GM18873 (cell line): ENCODE data around the gene PPARG.
"Not testable (repeated sequence)": the region's sequence is repeated elsewhere in the genome, so short reads cannot be mapped to it uniquely, and the experiment has no call there.

Experiments
- ATAC-seq: cut with Tn5 transposase; IDR thresholded peaks from one replicate; pipeline ENCODE4 v1.9.1; 2021; ENCODE audit warnings: mild to moderate bottlenecking, moderate library complexity, moderate number of reproducible peaks; ENCODE audit not compliant: unreplicated experiment, low FRiP score

The PPARG gene

DNA sequence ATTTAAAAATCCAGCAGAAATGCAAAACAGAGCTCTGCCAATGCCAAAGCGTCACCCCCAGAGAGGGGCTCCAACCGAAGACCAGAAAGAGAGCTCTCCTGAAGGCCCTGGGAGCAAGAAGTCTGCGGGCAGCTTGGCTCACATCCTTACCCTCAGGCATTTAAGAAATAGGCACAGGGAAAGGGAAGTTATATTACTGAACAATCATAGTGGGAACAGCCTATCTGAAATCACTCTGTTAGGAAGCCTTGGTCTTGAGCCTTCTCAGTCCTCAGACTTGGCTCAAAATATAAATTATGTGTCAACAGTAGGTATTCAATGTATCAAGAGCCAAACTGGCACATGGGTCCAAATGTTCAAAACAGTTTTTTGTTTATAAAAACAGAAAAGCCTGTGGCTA lies 10.3 kb upstream of the PPARG start:
- ATAC-seq = no peak

DNA sequence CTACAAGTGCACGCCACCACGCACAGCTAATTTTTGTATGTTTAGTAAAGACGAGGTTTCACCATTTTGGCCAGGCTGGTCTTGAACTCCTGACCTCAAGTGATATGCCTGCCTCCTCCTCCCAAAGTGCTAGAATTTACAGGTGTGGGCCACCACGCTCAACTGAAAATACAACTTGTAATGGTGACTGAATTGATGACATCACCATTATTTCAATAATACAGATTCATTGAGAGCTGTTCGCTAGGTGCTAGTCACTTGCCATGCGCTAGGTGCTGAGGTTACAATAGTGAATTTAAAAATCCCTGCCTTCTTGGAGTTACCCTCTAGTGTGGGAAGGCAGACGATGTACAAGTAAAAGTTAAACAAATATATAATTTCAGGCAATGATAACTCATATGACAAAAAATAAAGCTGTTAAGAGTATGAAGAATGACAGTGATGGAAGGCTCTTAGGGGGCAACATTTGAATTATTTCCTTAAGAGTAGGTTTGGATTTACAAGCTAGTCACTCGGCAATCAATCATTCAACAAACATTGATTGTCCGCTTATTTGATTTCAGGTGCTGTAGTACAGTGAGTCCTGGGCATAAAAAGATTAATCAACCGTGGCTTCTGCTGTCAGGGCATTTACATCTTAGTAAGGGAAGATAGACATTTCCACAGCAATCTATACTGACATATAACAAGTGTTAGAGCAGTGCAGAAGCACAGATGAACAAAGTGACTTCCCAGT lies 9.1 kb upstream of the PPARG start:
- ATAC-seq = no peak

DNA sequence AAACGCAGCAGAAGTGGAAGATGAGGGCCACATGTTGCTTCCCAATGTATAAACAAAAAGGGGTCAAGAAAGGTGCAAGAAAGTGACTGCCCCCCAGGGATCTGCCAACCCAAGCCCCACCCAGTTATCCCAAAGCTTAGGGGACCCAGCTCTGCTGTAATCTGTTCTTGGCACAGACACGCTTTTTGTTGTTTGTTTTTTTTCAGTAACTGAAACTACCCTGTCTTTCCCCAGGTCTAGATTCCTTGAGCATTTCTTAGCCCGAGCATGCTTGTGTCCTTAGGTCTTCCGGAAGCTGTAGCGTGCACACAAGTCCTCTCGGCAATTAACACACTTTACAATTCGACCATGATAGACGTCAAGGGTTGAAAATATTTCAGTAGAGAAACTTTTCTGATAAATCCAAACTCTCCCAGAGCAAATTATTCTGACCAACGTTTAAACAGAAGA lies 8.5 kb upstream of the PPARG start:
- no peak for ATAC-seq

DNA sequence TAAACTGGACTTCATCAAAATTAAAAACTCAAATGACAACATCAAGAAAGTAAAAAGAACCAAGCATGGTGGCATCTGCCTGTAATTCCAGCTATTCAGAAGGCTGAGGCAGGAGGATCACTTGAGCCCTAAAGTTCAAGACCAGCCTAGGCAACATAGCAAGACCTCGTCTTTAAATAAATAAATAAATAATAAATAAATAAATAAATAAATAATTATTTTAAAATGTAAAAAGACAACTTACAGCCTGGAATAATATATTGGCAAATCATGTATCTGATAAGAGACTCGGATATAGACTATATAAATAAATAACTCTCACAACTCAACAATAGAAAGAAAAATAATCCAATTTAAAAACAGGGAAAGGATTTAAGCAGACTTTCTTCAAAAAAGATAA lies 4.3 kb upstream of the PPARG start:
- no peak for ATAC-seq

DNA sequence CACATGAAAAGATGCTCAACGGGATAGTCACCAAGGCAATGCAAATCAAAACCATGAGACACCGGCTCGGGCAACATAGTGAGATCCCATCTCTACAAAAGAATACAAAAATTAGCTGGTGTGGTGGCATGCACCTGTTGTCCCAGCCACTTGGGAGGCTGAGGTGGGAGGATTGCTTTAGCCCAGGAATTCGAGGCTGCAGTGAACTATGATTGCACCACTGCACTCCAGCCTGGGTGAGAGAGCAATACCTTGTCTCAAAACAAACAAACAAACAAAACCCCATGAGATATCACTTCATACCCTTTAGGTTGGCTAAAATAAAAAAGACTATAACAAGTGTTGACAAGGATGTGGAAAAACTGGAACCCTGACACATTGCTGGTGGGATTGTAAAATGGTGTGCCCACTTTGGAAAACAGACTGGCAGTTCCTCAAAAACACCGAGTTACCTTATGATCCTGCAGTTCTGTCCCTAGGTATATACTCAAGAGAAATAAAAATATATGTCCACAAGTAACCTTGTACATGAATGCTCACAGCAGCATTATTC lies 3.8 kb upstream of the PPARG start:
- ATAC-seq = no peak

DNA sequence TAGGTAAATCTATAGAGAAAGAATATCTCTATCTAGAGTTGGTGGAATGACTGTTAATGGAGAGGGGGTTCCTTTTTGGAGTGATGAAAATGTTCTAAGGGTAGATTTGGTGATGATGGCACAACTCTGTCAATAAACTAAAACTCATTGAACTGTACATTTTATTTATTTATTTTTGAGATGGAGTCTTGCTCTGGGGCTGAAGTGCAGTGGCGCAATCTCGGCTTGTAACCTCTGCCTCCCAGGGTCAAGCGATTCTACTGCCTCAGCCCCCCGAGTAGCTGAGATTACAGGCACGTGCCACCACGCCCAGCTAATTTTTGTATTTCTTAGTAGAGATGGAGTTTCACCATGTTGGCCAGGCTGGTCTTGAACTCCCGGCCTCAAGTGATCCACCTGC lies 3.1 kb upstream of the PPARG start:
- ATAC-seq = not testable (repeated sequence)

DNA sequence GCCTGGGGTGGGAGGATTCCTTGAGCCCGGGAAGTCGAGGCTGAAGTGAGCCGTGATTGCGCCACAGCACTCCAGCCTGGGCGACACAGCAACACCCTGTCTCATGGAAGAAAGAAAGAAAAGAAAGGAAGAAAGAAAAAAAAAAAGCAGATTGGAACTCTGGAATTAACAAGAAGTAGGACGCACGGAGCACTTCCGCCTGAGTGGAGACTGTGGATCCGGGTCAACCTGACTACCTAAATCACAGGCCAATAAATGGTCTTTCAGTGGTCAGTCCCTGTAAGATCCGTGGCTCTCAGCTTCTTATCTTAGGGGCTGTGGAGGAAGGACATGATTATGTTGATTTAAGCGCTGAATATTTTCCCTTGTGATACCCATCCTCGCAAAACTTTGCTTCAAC lies 2.4 kb upstream of the PPARG start:
- ATAC-seq = no peak

DNA sequence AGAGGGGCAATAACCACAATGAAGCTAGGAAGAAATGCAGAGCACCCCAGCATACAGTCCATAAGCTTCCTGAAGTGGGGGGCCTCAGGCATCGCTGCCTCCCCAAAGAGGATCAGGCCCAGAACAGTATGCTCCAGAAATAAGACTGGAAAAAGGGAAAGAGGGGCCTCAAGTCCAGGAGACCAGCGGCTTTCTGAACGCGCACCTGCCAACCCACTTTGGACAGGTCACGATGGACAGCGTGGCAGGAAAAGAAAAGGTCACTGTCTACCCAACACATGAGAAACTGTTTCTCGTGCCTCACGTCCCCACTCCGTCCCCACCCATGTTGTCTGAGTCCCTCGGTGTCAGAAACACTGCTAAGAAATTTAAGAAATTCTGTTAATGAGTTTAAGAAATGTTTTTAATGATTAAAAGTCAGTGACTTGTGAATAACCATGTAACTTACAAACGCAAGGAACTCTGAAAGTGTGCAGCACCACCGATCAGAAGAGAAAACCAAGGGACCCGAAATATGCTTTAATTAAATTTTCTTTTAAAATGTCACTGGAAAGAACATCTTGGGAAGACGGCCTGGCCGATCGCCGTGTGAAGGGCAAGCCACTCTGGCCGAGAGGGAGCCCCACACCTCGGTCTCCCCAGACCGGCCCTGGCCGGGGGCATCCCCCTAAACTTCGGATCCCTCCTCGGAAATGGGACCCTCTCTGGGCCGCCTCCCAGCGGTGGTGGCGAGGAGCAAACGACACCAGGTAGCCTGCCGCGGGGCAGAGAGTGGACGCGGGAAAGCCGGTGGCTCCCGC lies 1.7 kb upstream of the PPARG start:
- no peak for ATAC-seq

DNA sequence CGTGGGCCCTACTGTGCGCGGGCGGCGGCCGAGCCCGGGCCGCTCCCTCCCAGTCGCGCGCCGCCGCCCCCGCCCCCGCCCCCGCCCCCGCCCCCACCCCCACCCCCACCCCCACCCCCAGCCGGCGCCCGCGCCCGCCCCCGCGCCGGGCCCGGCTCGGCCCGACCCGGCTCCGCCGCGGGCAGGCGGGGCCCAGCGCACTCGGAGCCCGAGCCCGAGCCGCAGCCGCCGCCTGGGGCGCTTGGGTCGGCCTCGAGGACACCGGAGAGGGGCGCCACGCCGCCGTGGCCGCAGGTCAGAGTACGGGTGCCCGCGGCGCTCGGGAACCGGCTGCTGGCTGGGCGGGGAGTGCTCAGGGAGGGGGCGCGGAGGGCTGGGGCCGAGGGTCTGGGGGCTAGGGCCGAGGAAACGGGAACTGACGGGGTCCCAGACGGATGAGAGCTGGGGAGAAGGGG lies 1.1 kb upstream of the PPARG start:
- ATAC-seq = no peak

DNA sequence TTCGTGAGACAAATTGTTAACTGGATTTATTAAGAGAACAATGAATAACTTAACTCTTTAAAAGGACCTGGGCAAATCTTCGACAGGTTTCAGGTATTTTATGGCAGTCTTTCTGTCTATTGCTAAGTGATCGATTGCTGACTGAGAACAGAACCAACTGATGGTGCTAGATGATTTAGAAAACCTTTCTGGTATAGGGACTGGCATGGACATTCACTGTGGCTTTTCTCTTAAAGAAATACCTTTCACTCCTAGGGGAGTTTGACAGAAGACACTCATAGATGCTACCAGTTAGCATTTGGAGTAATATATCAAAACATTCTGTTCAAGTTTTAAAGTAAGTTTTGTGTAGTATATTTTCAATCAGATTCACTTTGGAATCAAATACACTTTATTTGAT lies 654 bp downstream of the PPARG start:
- no peak for ATAC-seq

DNA sequence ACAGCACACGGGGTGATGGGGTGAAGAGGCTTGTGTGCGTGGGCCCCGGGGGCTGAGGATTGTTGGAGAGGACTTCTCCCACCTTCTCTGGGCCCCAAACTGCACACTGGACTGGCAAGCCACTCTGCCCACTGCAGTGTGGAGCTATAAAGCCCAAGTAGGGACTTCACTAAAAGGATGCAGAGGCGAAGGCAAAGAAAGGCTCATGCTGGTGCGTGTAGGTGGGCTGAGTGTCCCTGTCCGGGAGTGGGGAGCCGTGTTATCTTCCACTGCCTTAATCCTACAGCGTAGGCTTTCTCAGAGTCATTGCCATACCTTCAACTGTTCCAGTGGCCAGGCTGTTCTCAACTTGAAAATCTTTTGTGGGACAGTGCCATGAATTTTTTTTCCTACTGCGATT lies 3.9 kb downstream of the PPARG start:
- no peak for ATAC-seq

DNA sequence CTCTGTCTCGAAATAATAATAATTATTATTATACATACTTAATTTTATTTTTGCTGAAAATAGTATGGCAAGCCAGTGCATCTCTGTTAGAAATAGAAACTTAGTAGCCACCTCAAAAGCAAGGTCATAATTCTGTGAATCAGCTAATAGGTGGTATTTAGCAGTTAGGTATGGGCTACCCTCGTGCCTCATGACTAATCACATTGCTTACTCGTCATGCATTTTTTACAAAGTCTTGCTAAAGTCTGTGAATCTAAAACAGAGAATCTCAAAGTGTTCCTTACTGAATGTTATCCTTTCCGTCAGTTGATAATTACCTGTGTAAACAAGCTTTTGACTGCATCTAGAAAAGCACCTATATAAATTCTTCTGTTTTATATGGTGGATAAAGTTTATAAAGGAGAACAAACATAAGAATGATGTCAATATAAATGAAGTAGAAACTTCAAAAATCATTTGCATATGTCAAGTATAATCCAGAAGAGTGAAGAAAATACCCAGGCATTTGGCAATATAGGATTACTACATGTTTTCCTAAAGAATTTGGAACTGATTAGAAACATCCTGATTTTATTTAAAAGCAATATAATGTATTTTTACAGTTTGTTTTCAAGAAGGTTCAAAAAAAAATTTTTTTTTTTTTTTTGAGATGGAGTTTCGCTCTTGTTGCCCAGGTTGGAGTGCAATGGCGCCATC lies 6.2 kb downstream of the PPARG start:
- ATAC-seq = no peak

DNA sequence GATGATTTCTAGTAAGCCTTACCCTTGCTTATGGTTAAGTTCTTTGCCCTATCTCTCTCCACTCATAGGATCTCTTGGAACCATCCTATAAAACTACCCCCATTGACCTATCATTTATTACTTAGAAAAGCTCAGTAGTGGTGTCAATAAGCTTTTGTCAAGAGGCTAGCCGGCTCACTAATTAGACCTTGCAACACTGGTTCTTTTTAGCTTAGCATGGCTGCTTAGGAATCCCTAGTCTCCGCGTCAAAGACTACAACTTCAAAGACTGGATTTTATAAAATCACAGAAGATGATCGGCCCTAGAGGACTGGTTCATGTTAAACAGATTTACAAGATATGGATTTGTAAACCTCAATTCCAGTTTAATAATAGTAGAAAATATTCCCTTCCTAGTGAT lies 7.6 kb downstream of the PPARG start:
- no peak for ATAC-seq

DNA sequence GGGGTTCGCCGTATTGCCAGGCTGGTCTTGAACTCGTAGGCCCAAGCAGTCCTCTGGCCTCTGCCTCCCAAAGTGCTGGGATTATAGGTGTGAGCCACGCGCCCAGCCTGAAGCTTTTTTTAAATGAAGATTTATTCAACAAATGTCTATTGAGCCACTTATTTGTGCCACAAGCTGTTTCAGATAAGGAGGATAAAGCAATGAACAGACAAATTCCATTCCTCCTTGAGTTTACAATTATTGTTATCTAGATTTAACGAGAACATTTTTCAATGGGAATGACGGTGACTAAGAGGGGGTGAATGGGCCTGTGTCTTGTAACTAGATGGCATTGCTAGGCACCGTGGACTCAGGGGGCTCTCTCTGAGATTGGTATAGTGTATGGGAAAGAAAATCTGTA lies 10.2 kb downstream of the PPARG start:
- ATAC-seq = no peak

DNA sequence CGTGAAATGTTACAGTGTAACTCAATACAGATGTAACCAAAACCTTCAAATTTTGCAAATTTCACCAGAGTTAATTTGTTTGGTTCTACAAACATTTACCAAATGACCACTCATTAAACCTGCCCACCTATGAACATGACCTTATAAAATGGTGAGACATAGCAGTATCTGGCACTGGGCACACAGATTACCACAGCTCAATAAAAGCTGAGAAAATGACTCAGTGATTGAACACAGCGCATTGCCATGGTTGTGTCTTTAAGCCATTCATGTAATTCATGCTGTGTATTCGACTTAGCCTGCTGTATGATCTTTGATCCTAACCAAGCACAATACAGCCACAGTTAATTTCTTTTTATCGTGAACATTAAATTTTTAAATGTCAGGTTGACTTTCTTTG lies 11.3 kb downstream of the PPARG start:
- no peak for ATAC-seq

DNA sequence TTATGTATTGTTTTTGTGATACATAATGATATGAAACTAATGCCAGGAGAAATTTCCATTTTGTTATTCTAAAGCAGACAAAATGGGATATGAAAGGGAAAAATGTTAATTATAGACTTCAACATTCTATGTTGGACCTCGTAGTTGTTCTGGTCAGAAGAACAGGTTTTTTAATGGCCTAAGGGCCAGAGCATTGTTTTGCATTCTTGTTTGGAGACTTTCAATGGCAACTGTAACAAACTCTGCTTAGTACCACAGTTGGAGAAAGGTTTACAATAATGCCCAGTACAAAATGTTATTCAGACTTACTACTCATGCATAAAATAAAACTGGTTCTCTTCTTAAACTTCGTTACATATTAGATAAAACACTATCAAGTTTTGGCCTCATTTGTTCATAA lies 12.2 kb downstream of the PPARG start:
- no peak for ATAC-seq

DNA sequence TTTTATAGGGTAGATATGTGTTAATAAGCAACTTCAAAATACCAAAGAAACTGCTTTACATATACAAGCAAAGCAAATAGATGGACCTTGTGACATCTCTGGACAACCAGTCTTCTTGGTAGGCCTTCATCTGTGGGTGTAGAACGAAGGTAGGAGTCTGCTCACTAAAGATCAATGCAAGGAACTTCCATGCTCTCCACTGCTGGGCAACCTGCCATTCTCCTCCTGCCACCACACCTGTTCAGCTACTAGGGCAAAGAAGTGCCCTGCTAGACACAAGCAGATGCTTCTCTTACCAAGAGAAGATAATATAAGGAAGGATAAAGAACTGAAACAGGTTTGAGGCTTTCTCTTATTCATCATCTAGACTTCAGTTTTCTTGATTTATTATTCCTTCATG lies 12.6 kb downstream of the PPARG start:
- ATAC-seq = no peak

DNA sequence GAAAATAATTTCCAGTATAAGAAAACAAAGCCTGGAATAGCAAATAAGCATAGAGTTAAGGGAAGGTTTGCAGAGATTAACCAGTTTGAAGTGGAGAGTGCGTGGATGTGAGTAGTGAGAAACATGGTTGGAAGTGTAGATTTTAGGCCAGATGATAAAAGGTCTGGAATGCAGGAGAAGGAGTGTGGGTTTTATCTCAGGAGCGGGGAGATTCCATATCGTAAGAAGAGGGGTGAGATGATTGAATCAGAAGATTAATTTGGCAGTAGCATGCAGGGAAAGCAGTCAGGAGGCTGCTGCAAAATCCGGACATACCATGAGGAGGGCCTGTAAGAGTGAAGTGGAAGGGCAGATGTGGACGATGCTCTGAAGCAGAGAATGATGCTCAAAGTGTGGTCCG lies 13.7 kb downstream of the PPARG start:
- ATAC-seq = no peak

DNA sequence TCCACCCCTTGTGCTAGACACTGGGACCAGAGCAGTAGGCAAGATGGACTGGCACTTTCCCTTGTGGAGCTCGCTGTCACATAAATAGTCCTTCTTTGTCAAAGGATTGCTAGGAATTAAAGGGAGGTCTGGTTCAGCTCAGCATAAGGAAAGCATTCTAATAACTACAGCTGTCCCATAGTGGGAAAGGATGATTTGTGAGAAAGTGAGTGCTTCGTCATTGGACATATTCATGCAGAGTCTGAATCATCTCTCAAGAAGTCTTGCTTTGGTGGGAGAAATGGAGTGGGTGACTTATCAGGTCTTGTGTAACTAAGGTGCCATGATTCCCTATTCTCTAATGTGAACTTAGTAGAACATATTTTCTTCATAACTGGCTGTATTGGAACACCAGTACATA lies 14.7 kb downstream of the PPARG start:
- no peak for ATAC-seq

DNA sequence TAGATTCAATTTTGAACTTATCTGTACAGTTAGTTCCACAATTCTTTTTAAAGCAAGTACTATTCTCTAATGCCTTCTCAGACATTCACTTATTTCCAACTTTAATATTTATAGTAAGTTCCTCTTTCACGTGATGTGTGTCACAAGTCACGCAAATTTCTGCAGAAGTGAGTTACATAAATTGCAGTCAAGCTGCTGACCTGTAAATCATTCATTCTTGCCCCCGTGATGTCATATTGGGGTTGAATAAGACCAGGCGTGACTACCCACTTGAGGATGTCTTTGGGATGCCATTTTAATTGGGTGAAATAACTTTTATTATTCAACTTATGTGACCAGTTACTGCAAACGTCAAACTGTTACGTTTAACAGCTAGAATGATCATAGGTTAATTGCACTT lies 15.1 kb downstream of the PPARG start:
- ATAC-seq = no peak

DNA sequence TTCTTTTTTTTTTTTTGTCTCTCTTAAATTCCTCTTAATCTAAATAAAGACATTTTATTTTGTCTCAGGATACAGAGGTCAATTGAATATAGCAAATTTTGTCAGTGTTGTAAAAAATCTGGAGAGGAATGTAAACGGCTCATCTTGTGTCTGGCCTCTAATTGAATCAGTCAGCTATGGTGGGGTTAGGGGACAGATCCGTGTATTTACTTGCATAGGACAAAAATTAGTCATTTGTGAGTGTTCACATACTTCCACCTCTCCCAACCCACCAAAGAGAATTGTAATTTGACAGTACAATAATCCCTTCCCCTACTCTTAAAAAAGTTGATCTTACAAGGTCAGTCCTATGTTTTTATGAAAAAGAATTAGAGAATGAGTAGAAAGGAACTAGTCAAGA lies 18.3 kb downstream of the PPARG start:
- ATAC-seq = no peak
